Body of pancreas (tissue), 4 donors: ENCODE results near the gene SEMA6D. TPM values are rescaled to one million over a fixed set of nuclear protein-coding genes. Genes with fewer than 3 reads are reported as not detected.
A peak's percentile ranks its signal among the peaks of the same experiment; 100 is the strongest.

Source experiments
- ATAC-seq: fragments of 150-250 bp; one replicate; pipeline ENCODE4 v1.9.1; 2016
- DNase-seq, 4 donors: peaks; one replicate each; pipeline ENCODE4 v3.0.0-alpha.2; 2019
- H3K27ac ChIP-seq, 4 donors: fragments of 200-600 bp; sonication (generic); 1 replicate in 3 of 4; 2 replicates in 1 of 4; pipeline versions ENCODE4 v1.5.1 to v1.6.1; 2016 to 2019; ENCODE audit warnings: mild to moderate bottlenecking in 1 of 4, mixed read lengths in 1 of 4, moderate library complexity in 1 of 4
- H3K27me3 ChIP-seq, 2 donors: fragments of 200-600 bp; sonication (generic); one replicate each; pipeline ENCODE4 v1.6.0; 2016; ENCODE audit warnings: mild to moderate bottlenecking in 1 of 2
- H3K36me3 ChIP-seq, 2 donors: fragments of 200-600 bp; sonication (generic); replicated peaks in 1 of 2; 2 replicates each; pipeline ENCODE4 v1.5.1; 2016; ENCODE audit warnings: low read depth in 2 of 2; ENCODE audit not compliant: insufficient read depth in 1 of 2
- H3K4me1 ChIP-seq: fragments of 200-600 bp; sonication (generic); one replicate; pipeline ENCODE4 v1.6.0; 2016
- H3K4me3 ChIP-seq, 2 donors: fragments of 200-600 bp; sonication (generic); 1 replicate in 1 of 2; 2 replicates in 1 of 2; pipeline ENCODE4 v1.5.1; 2016 to 2019
- H3K9me3 ChIP-seq, 3 donors: fragments of 200-600 bp; sonication (generic); 1 replicate in 2 of 3; 2 replicates in 1 of 3; pipeline ENCODE4 v1.5.1; 2016
- POLR2A ChIP-seq, 3 donors: fragments of 450-650 bp; IDR thresholded peaks; one replicate each; pipeline ENCODE4 v1.6.1; 2016; ENCODE audit warnings: antibody characterized with exemption in 3 of 3, mild to moderate bottlenecking in 2 of 3
- WGBS, 2 donors: methylation state at CpG; one replicate each; pipeline ENCODE4 v1.1.5; 2017; 5-methylcytosine and 5-hydroxymethylcytosine counted together
- intact Hi-C: fragments of 100-400 bp; cut with DNase I; formaldehyde crosslinking; loops from one replicate; pipeline ENCODE4 v1.15.1; 2023
- total RNA-seq, 2 donors: library from RNA; depleted of rRNA; stranded (reverse); fragments of >200 nt; gene quantifications; one replicate each; pipeline ENCODE4 v1.1.0, GENCODE V29; 2016
- TF ChIP-seq, protein P1 (sequence below), 7 experiments: fragments of 450-650 bp in 4 of 7; fragments of 200-600 bp in 3 of 7; sonication (generic) in 3 of 7; IDR thresholded peaks; one replicate each; pipeline ENCODE4 v1.5.1; 2016 to 2019; ENCODE audit warnings: antibody characterized with exemption in 7 of 7

The SEMA6D gene
- total RNA-seq, 2 donors from 2014 or later, result 13.5 to 18.2 TPM

DNA sequence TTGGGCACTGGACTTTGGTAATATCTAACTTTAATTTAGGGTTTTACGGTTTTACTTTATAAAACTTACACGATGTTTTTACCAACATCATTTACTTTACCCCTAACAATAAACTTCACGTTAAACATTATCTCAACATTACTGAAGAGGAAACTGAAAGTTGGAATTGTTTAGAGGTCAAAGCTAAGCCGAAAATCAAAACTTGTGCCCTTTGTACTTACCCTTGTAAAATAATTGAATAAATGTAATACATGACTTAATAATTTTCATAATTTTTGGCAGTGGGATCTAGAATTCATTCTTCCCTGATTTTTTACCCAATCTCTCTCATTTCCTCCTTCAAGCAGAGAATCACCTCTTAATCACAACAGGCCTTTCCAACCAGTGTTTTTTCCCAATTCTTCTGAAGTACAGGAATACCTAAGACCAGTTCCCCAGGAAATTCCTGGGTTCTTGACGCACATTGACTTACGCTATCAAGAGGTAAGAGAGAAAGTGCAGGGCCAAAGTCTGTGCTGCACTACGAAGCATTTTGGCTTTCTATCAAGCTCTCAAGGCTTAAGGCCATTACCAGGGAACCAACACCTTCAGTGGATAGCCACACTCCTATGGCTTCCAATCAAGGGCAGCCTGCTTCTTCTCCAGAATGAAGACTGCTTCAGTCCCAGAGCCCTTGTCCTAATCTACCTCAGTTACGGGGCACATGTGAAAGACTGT lies 11.9 kb upstream of the SEMA6D start:
- DNase-seq, result peak in 2 of 4 donors; percentile 35 to 37
- Histone ChIP-seq H3K27me3 (no peaks in the 10 kb centered on the region), H3K4me1 (peaks cover 6% of the 10 kb centered on the region), H3K4me3 (no peak overlapping the region), H3K36me3 (no peaks in the 10 kb centered on the region), H3K9me3 (no peaks in the 10 kb centered on the region), H3K27ac (peak overlapping the region in 1 of 4 donors; percentile 34)
- peak; percentile 48 for ATAC-seq
- TF ChIP-seq, protein P1, sequence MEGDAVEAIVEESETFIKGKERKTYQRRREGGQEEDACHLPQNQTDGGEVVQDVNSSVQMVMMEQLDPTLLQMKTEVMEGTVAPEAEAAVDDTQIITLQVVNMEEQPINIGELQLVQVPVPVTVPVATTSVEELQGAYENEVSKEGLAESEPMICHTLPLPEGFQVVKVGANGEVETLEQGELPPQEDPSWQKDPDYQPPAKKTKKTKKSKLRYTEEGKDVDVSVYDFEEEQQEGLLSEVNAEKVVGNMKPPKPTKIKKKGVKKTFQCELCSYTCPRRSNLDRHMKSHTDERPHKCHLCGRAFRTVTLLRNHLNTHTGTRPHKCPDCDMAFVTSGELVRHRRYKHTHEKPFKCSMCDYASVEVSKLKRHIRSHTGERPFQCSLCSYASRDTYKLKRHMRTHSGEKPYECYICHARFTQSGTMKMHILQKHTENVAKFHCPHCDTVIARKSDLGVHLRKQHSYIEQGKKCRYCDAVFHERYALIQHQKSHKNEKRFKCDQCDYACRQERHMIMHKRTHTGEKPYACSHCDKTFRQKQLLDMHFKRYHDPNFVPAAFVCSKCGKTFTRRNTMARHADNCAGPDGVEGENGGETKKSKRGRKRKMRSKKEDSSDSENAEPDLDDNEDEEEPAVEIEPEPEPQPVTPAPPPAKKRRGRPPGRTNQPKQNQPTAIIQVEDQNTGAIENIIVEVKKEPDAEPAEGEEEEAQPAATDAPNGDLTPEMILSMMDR (IDR thresholded peaks at IDR 0.05), result no peak
- no peak for TF ChIP-seq POLR2A (IDR thresholded peaks at IDR 0.05)
- 54 to 56% methylated on average over 8 of the region's 8 CpGs for WGBS, 2 donors
- intact Hi-C loops, result no loop called here

DNA sequence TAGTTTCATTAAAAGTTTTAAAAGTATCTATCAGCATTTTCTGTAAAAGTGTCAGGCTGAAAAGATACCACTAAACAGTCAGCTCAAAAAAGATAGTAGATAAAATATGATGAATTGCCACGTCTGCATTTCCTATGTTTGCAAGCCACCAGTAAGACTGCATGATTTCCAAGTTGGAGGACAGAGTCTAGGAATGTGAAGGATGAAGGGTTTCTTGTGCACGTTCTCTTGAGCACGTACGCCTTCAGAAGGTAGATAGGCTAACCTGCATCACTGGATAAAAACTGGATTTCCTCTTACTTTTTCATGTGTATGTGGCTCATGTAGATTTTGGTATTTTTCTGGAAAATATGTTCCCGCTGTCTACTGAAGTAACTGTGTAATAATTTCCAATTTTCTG lies 9.9 kb upstream of the SEMA6D start:
- H3K27me3 ChIP-seq, result no peaks in the 10 kb centered on the region
- no peak overlapping the region for H3K4me3 ChIP-seq
- no peaks in the 10 kb centered on the region for H3K36me3 ChIP-seq
- TF ChIP-seq, protein P1 (IDR thresholded peaks at IDR 0.05), result no peak
- TF ChIP-seq POLR2A (IDR thresholded peaks at IDR 0.05), result no peak
- intact Hi-C loops, result no loop called here
- no peak for DNase-seq
- ATAC-seq, result no peak
- 83 to 88% methylated on average over 5 of the region's 5 CpGs for WGBS, 2 donors
- H3K4me1 ChIP-seq, result peaks cover 6% of the 10 kb centered on the region
- H3K27ac ChIP-seq, result no peak overlapping the region
- H3K9me3 ChIP-seq, result no peaks in the 10 kb centered on the region

DNA sequence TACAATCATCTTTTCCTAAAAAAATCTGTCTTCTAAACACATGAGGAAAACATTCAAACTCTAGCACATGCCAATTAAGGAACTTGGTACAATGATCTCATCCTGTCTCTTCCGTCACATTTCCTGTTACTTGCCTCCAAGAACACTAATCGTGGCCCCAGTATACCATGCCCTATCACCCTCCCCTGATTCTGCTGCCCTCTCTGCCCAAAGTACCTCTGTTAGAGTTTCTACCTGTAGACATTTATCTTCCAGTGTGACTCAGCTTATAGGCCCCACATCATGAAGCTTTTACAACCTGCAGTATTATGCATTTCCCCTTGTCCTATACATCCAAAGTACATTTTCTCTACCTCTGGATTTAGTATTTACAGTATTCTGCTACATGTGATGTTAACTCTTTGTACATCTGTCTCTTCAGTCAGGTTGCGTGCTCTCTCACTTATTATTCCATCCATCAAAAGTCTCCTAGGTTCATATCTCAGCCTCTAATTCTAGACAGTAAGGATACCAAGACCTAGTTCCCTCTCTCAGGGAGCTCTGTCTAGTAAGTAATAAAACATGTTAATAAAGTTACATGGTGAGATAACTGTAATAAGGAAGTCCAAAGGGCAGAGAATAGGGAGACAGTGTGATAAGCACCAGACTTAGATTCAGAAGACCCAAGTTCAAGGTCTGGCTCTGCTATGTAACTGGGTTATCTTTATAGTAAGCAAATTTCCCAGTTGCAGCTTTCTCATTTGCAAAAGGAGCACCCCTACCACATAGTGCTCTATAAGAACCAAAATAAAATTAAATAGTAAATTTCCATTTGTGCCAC lies 8.9 kb upstream of the SEMA6D start:
- TF ChIP-seq POLR2A (IDR thresholded peaks at IDR 0.05), result no peak
- TF ChIP-seq, protein P1 (IDR thresholded peaks at IDR 0.05), result no peak
- intact Hi-C loops, result no loop called here
- Histone ChIP-seq H3K36me3 (no peaks in the 10 kb centered on the region), H3K27me3 (no peaks in the 10 kb centered on the region), H3K4me1 (peaks cover 11% of the 10 kb centered on the region), H3K9me3 (no peaks in the 10 kb centered on the region), H3K27ac (no peak overlapping the region), H3K4me3 (no peak overlapping the region)
- ATAC-seq (no peak), DNase-seq (no peak)
- WGBS, 2 donors, result 84 to 89% methylated on average over 3 of the region's 3 CpGs

DNA sequence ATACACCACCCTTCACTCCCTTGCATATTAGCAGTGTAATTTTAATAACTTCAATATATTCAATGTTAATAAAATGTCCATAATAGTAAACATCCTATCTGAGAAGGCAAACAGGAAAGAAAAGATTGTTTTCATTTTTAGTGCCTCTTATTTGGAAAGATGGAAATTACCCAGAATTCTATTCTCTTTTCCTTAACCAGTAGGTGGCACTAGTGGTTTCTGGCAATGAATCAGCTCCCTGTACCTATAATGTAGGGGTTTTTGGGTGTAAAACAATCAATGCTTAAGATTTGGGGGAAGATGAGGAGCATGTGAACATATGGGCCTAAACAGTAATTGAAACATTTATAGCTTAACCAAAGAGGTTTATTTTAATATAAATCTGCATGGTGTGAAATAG lies 5.7 kb upstream of the SEMA6D start:
- H3K9me3 ChIP-seq, result no peaks in the 10 kb centered on the region
- peaks cover 13% of the 10 kb centered on the region for H3K4me1 ChIP-seq
- intact Hi-C loops, result no loop called here
- no peaks in the 10 kb centered on the region for H3K27me3 ChIP-seq
- no peak overlapping the region for H3K27ac ChIP-seq
- no peak for ATAC-seq
- TF ChIP-seq POLR2A (IDR thresholded peaks at IDR 0.05), result no peak
- TF ChIP-seq, protein P1 (IDR thresholded peaks at IDR 0.05), result peak; percentile 14 to 61 (median 53)
- H3K4me3 ChIP-seq, result no peak overlapping the region
- no peaks in the 10 kb centered on the region for H3K36me3 ChIP-seq
- no peak for DNase-seq
